GM12878 (cell line): ENCODE results near the gene EEF1E1. TPM values are rescaled to one million over a fixed set of nuclear protein-coding genes. Genes with fewer than 3 reads are reported as not detected.
A peak's percentile ranks its signal among the peaks of the same experiment; 100 is the strongest.

ENCODE experiments used
- BHLHE40 ChIP-seq, 2 experiments: fragments of 450-650 bp in 1 of 2; IDR thresholded peaks; 2 replicates each; pipeline ENCODE4 v1.6.1; 2011 to 2017; ENCODE audit warnings: low read depth in 2 of 2, borderline replicate concordance in 1 of 2, improper control_type of control experiment in 1 of 2, low read length in 1 of 2, mild to moderate bottlenecking in 1 of 2
- EGR1 ChIP-seq, 2 experiments: IDR thresholded peaks; 1 replicate in 1 of 2; 2 replicates in 1 of 2; pipeline ENCODE4 v1.6.1; 2011 to 2012; ENCODE audit warnings: low read depth in 2 of 2, low read length in 2 of 2, borderline replicate concordance in 1 of 2, mild to moderate bottlenecking in 1 of 2, moderate library complexity in 1 of 2
- ETV6 ChIP-seq, 2 experiments: fragments of 450-650 bp in 1 of 2; IDR thresholded peaks in 1 of 2; conservative IDR thresholded peaks in 1 of 2; 2 replicates each; pipeline ENCODE4 v1.6.1; 2014; ENCODE audit warnings: antibody characterized with exemption in 1 of 2, borderline replicate concordance in 1 of 2, low read depth in 1 of 2, mild to moderate bottlenecking in 1 of 2, moderate library complexity in 1 of 2
- GATAD2B ChIP-seq: fragments of 450-650 bp; conservative IDR thresholded peaks from 2 replicates; pipeline ENCODE4 v1.6.1; 2017; ENCODE audit warnings: low read depth, mild to moderate bottlenecking, moderate library complexity
- HDAC2 ChIP-seq: fragments of 200-600 bp; sonication (generic); IDR thresholded peaks from 2 replicates; pipeline ENCODE4 v1.6.1; 2017
- IRF4 ChIP-seq: IDR thresholded peaks from 2 replicates; pipeline ENCODE4 v1.6.1; 2011; ENCODE audit warnings: low read depth, low read length
- LARP7 ChIP-seq: fragments of 450-650 bp; IDR thresholded peaks from 2 replicates; pipeline ENCODE4 v1.6.1; 2017; ENCODE audit warnings: mild to moderate bottlenecking
- MAX ChIP-seq: IDR thresholded peaks from 2 replicates; pipeline ENCODE4 v1.6.1; 2012; ENCODE audit warnings: low read depth, low read length, improper control_type of control experiment
- MYC ChIP-seq: IDR thresholded peaks from 2 replicates; pipeline ENCODE4 v1.6.1; 2011; ENCODE audit warnings: mild to moderate bottlenecking, low read length, moderate library complexity, inconsistent platforms; ENCODE audit not compliant: insufficient read depth, insufficient replicate concordance, insufficient read length, severe bottlenecking
- NRF1 ChIP-seq: conservative IDR thresholded peaks from 2 replicates; pipeline ENCODE4 v1.6.1; 2011; ENCODE audit warnings: mild to moderate bottlenecking, low read depth, low read length, improper control_type of control experiment
- POLR2AphosphoS2 ChIP-seq: IDR thresholded peaks from 2 replicates; pipeline ENCODE4 v1.6.1; 2011; ENCODE audit warnings: low read depth, mild to moderate bottlenecking, low read length, improper control_type of control experiment, moderate library complexity
- RFX5 ChIP-seq: IDR thresholded peaks from 2 replicates; pipeline ENCODE4 v1.6.1; 2011; ENCODE audit warnings: low read depth, low read length, improper control_type of control experiment
- SREBF1 ChIP-seq: IDR thresholded peaks from 2 replicates; pipeline ENCODE4 v1.6.1; 2012; ENCODE audit warnings: mild to moderate bottlenecking, low read length
- SRF ChIP-seq, 2 experiments: IDR thresholded peaks; 2 replicates each; pipeline ENCODE4 v1.6.1; 2011; ENCODE audit warnings: low read depth in 2 of 2, low read length in 2 of 2, mild to moderate bottlenecking in 1 of 2, moderate library complexity in 1 of 2
- USF2 ChIP-seq: IDR thresholded peaks from 2 replicates; pipeline ENCODE4 v1.6.1; 2011; ENCODE audit warnings: low read depth, low read length, improper control_type of control experiment, borderline replicate concordance
- WRNIP1 ChIP-seq: IDR thresholded peaks from 2 replicates; pipeline ENCODE4 v1.6.1; 2011; ENCODE audit warnings: low read depth, low read length, improper control_type of control experiment, borderline replicate concordance
- ZBTB40 ChIP-seq: fragments of 450-650 bp; IDR thresholded peaks from 2 replicates; pipeline ENCODE4 v1.6.1; 2016; ENCODE audit warnings: mild to moderate bottlenecking, moderate library complexity, borderline replicate concordance
- ZNF24 ChIP-seq: fragments of 450-650 bp; IDR thresholded peaks from 2 replicates; pipeline ENCODE4 v1.6.1; 2017; ENCODE audit warnings: antibody characterized with exemption, mild to moderate bottlenecking
- ZNF687 ChIP-seq: fragments of 450-650 bp; IDR thresholded peaks from 2 replicates; pipeline ENCODE4 v1.6.1; 2017; ENCODE audit warnings: mild to moderate bottlenecking, moderate library complexity
- polyA plus RNA-seq, 11 experiments: library from polyadenylated mRNA; depleted of rRNA in 4 of 11; unstranded in 6 of 11; stranded (reverse) in 5 of 11; fragments of >200 nt; fragmentation: Nextera tagmentation in 4 of 11; fragmentation: Illumina TruSeq in 1 of 11; extraction: Ambion mirVana in 4 of 11; extraction: Trizol in 1 of 11; gene quantifications; 1 replicate in 1 of 11; 2 replicates in 10 of 11; pipeline versions ENCODE4 v1.2.1 to v1.2.3, GENCODE V29; 2011 to 2016; ENCODE audit warnings: inconsistent platforms in 2 of 11, missing spikeins in 2 of 11, low read depth in 1 of 11
- total RNA-seq, 4 experiments: library from RNA; depleted of rRNA in 3 of 4; stranded (reverse); fragments of >200 nt in 3 of 4; fragmentation: Illumina TruSeq in 1 of 4; extraction: Trizol in 1 of 4; gene quantifications; 2 replicates each; pipeline versions ENCODE4 v1.2.1 to v1.2.3, GENCODE V29; 2013 to 2021

EEF1E1 gene
- total and polyA plus RNA-seq, 10 of the 15 experiments (the other 5 are each of a cell fraction or from before 2014, with no cell fraction given): 55.3 to 668 (median 121) TPM

- TF ChIP-seq ZBTB40: peak; percentile 85; the same call in 1 of the 2 replicates
- TF ChIP-seq RFX5: no peak
- TF ChIP-seq MAX: no peak; the same call in 1 of the 2 replicates
- TF ChIP-seq HDAC2: no peak
- no peak for TF ChIP-seq POLR2AphosphoS2
- no peak; the same call in 1 of the 2 replicates for TF ChIP-seq LARP7
- peak; percentile 54 to 83; a peak in 3 of 4 replicates for TF ChIP-seq SRF (IDR thresholded peaks at IDR 0.05; ENCODE audit: low read depth in 2 of 2, low read length in 2 of 2)
- no peak for TF ChIP-seq ETV6 (conservative IDR thresholded peaks at IDR 0.05 in 1 of 2, IDR thresholded peaks at IDR 0.05 in 1 of 2; ENCODE audit: borderline replicate concordance in 1 of 2, low read depth in 1 of 2)
- TF ChIP-seq EGR1 (IDR thresholded peaks at IDR 0.05; ENCODE audit: borderline replicate concordance in 1 of 2, low read depth in 2 of 2, low read length in 2 of 2): peak in 1 of 2 experiments; percentile 92; a peak in 2 of 3 replicates
- no peak for TF ChIP-seq WRNIP1
- no peak for TF ChIP-seq SREBF1
- peak; percentile 68 for TF ChIP-seq NRF1
- no peak; the same call in 1 of the 2 replicates for TF ChIP-seq USF2
- TF ChIP-seq GATAD2B: peak; percentile 98
- no peak for TF ChIP-seq IRF4
- no peak for TF ChIP-seq MYC
- no peak for TF ChIP-seq ZNF24
- peak; percentile 34; the same call in 1 of the 2 replicates for TF ChIP-seq ZNF687
- TF ChIP-seq BHLHE40 (IDR thresholded peaks at IDR 0.05; ENCODE audit: borderline replicate concordance in 1 of 2, low read depth in 2 of 2, low read length in 1 of 2): no peak; a peak in 2 of 4 replicates
These were observed 38.3 kb downstream of the EEF1E1 start, which contains the start of gene BLOC1S5 (continued) for GRCh38 chr6:8063761-8064637.
